Duodenal mucosa (tissue), 2 donors: ENCODE data around the gene SLC7A6.
"Not testable (repeated sequence)": the region's sequence is repeated elsewhere in the genome, so short reads cannot be mapped to it uniquely, and the experiment has no call there.

ENCODE experiments used
- H3K27ac ChIP-seq: one replicate; pipeline ENCODE4 v1.7.0; 2013; ENCODE audit warnings: low read depth, low read length
- H3K27me3 ChIP-seq, 2 donors: one replicate each; pipeline ENCODE4 v1.7.0; 2013; ENCODE audit warnings: low read length in 2 of 2, control low read depth in 1 of 2; ENCODE audit not compliant: insufficient read depth in 2 of 2, control insufficient read depth in 1 of 2
- H3K36me3 ChIP-seq, 2 donors: one replicate each; pipeline ENCODE4 v1.7.0; 2013; ENCODE audit warnings: low read length in 2 of 2, control low read depth in 1 of 2; ENCODE audit not compliant: insufficient read depth in 2 of 2, control insufficient read depth in 1 of 2
- H3K4me1 ChIP-seq, 2 donors: one replicate each; pipeline ENCODE4 v1.7.0; 2013; ENCODE audit warnings: low read length in 2 of 2, control low read depth in 1 of 2; ENCODE audit not compliant: insufficient read depth in 2 of 2, control insufficient read depth in 1 of 2
- H3K4me3 ChIP-seq, 2 donors: one replicate each; pipeline ENCODE4 v1.7.0; 2013; ENCODE audit warnings: low read length in 2 of 2, low read depth in 1 of 2
- H3K9ac ChIP-seq, 2 donors: one replicate each; pipeline ENCODE4 v1.7.0; 2013; ENCODE audit warnings: low read length in 2 of 2, low read depth in 1 of 2
- H3K9me3 ChIP-seq, 2 donors: one replicate each; pipeline ENCODE4 v1.7.0; 2013; ENCODE audit warnings: low read length in 2 of 2, control low read depth in 1 of 2; ENCODE audit not compliant: control insufficient read depth in 1 of 2

SLC7A6 gene

DNA sequence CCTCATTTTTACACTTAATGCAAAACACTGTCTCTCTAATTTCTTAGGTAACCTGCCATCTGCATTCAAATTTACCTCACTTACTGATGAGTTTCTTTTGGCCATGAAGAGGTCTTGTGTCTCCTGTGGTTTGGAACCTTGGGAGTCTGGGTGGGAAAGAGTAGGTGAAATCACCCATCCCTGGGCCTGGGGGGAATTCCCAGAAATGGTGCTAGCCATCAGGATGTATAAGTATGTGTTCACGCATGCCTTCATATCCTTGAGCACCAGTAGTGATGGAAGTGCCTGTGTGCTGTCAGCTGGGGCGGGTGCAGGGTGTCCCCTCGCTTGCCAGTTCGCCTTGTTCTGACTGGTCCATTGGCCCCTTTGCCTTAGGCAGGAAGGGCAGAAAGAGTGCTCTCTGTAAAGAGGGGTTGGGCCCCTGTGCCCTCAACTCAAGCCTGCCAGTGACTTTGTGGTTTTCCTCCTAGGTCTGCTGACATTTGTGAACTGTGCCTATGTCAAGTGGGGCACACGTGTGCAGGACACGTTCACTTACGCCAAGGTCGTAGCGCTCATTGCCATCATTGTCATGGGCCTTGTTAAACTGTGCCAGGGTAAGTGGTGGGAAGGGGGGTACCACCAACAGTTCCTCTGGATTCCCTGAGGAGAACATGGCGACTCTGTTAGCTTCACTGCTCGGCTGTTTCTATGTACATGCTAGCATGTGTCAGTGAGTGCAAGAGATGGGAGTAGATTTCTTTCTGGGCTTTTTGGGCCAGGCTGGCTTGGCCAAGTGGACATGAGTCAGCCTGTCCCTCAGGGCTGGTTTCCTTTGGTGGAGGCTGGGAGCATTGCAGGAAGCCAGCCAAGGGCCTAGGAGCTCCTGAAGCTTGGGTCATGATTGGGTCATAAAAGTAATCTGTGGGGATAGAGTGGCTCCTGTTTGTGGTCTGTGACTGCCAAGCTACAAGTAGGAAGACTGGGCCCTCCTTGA is 23.2 kb downstream of the SLC7A6 start:
- H3K27me3 ChIP-seq: no peaks in the 10 kb centered on the region
- no peak overlapping the region for H3K27ac ChIP-seq
- H3K9me3 ChIP-seq: no peaks in the 10 kb centered on the region
- peaks cover 12 to 42% of the 10 kb centered on the region in 2 donors for H3K4me1 ChIP-seq
- H3K36me3 ChIP-seq: peaks cover 19 to 39% of the 10 kb centered on the region in 2 donors
- no peak overlapping the region for H3K4me3 ChIP-seq
- no peak overlapping the region for H3K9ac ChIP-seq

DNA sequence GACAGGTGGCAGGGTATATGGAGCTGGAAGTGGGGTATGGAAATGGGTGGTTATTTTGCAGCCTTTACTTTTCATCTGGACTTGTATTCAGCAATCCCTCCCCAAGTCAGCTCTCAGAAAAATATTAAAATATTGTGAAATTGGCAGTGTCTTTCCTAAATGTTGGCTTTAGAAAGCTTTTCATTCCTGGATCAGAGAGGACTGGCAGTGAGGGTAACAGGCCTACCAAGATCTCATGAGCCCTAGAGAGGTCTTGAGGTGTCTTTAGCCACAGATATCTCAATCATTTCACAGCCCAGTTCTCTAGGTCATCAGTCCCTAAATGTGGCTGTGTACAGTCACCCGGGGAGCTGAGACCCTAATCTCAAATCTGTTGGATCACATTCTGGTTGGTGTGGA is 23.9 kb downstream of the SLC7A6 start:
- H3K27me3 ChIP-seq: no peaks in the 10 kb centered on the region
- H3K36me3 ChIP-seq: peaks cover 19 to 44% of the 10 kb centered on the region in 2 donors
- H3K4me3 ChIP-seq: no peak overlapping the region
- H3K9me3 ChIP-seq: no peaks in the 10 kb centered on the region
- no peak overlapping the region for H3K9ac ChIP-seq
- peaks cover 6 to 36% of the 10 kb centered on the region in 2 donors for H3K4me1 ChIP-seq
- no peak overlapping the region for H3K27ac ChIP-seq

DNA sequence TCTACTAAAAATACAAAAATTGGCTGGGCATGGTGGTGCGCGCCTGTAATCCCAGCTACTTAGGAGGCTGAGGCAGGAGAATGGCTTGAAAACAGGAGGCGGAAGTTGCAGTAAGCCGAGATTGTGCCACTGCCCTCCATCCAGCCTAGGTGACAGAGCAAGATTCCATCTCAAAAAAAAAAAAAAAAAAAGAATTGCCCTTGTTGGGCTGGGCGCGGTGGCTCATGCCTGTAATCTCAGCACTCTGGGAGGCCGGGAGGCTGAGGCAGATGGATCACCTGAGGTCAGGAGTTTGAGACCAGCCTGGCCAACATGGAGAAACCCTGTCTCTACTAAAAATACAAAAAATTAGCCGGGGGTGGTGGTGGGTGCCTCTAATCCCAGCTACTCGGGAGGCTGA is 24.5 kb downstream of the SLC7A6 start:
- not testable (repeated sequence) for H3K9ac ChIP-seq, H3K27me3 ChIP-seq, H3K4me3 ChIP-seq, H3K9me3 ChIP-seq, H3K27ac ChIP-seq
- H3K4me1 ChIP-seq: peaks cover 5 to 31% of the 10 kb centered on the region in 2 donors
- H3K36me3 ChIP-seq: peaks cover 19 to 49% of the 10 kb centered on the region in 2 donors

DNA sequence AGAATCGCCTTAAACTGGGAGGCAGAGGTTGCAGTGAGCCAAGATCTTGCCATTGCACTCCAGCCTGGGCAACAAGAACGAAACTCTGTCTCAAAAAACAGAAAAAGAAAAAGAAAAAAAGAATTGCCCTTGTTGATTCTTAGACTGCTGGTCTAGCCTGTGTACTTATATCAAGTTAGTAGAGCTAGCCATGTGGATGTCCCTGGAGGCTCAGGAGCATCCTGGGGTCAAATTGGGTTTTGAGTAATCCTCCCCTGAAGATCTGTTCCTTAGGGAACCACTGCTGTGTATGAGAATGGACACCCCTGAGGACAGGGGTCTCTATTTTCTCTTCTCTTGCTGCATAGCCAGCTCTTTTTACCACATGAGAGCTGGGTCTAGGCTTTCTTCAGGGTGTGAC is 24.9 kb downstream of the SLC7A6 start:
- Histone ChIP-seq H3K4me1 (peaks cover 5 to 27% of the 10 kb centered on the region in 2 donors), H3K36me3 (peaks cover 19 to 53% of the 10 kb centered on the region in 2 donors), H3K27ac (no peak overlapping the region)

DNA sequence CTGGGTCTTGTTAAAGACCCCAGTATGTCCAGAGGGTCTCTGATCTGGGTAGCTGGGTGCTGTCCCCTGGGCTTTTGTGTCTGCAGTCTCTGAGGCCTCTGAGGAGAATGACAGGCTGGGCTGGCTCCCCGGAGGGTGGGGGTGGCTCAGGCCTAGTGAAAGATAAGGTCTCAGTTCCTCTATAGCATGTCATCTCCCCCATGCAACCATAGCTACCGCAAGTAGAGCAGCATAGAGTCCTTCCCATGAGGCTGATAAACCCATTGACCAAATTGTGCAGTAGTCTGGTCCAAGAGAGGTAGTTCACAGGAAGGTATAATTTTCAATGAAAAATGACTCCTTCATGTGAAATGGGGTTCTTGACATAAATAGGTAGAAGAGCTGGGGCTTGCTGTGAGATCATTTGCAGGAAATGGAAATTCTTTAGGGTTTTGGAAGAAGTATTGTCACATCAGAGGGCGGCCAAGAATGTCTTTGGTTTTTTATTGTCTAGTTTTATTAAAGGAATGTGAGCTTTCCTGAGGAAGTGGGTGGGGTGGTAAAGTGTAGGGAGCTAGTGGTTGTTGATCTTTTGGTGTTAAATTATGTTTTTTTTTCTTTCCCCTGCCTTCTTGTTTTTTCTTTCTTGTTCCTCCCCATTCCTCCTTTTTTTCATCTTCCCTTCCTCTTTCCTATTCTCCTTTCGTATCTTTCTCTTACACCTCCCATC is 25.4 kb downstream of the SLC7A6 start:
- no peaks in the 10 kb centered on the region for H3K27me3 ChIP-seq
- peaks cover 19 to 58% of the 10 kb centered on the region in 2 donors for H3K36me3 ChIP-seq
- H3K9ac ChIP-seq: no peak overlapping the region
- peaks cover 5 to 21% of the 10 kb centered on the region in 2 donors for H3K4me1 ChIP-seq
- H3K4me3 ChIP-seq: no peak overlapping the region
- no peaks in the 10 kb centered on the region for H3K9me3 ChIP-seq
- H3K27ac ChIP-seq: no peak overlapping the region

More for the DNA sequence above, 24.9 kb downstream of the SLC7A6 start:
- Histone ChIP-seq H3K27me3 (no peaks in the 10 kb centered on the region), H3K9ac (no peak overlapping the region), H3K4me3 (no peak overlapping the region), H3K9me3 (no peaks in the 10 kb centered on the region)

DNA sequence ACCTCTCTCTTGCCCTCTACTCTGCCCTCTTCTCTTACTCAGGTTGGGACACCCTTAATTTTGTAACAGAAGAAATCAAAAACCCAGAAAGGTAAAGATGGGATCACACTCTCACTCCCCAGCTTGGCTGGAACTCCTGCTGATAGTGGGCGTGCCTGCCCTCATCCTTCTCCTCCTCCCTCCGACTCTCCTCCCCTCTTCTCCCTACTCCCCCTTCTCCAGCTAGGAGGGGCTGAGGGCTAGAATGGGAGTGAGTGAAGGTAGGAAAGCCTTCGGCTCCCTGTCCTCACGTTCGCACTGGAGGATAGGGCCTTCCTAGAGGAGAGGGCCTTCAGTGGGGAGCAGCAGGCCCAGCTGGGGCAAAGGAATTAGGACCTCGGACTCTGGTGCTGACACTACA is 26.1 kb downstream of the SLC7A6 start:
- H3K36me3 ChIP-seq: peaks cover 20 to 65% of the 10 kb centered on the region in 2 donors
- H3K4me1 ChIP-seq: peaks cover under 1 to 15% of the 10 kb centered on the region in 2 donors
- H3K9me3 ChIP-seq: no peaks in the 10 kb centered on the region
- no peak overlapping the region for H3K9ac ChIP-seq
- H3K4me3 ChIP-seq: no peak overlapping the region
- no peaks in the 10 kb centered on the region for H3K27me3 ChIP-seq
- no peak overlapping the region for H3K27ac ChIP-seq

DNA sequence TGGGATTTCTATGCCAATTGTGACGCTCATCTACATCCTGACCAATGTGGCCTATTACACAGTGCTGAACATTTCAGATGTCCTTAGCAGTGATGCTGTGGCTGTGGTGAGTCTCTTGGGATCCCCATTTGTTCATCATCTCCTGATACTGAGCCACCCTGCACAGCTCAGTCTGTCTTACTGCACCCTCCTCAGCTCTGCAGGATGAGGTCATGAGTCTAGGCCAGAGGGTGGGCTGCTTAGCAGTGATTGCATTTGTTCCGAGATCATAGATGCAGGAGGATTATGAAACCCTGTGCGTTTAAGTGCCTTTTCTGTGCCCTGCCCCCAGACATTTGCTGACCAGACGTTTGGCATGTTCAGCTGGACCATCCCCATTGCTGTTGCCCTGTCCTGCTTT is 26.9 kb downstream of the SLC7A6 start:
- Histone ChIP-seq H3K27ac (no peak overlapping the region), H3K9me3 (no peaks in the 10 kb centered on the region), H3K36me3 (peaks cover 28 to 71% of the 10 kb centered on the region in 2 donors), H3K9ac (no peak overlapping the region), H3K27me3 (no peaks in the 10 kb centered on the region), H3K4me1 (peaks cover 0 to 10% of the 10 kb centered on the region in 2 donors), H3K4me3 (no peak overlapping the region)

DNA sequence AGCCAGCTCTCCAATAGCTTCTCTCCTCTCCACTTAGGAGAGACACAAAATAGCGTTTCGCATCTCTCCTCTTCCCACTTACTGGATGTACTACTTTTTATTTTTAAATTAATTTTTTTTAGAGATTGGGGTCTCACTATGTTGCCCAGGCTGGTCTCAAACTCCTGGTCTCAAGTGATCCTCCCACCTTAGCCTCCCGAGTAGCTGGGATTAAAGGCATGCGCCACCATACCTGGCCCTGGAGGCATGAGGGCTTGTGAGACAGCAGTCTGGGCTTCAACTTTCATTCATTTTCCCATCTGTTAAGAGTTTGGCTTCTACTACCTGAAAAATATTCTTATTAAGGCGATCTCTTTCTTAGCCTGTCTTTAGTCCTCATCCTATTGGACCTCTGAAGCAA is 28.1 kb downstream of the SLC7A6 start:
- no peak overlapping the region for H3K4me3 ChIP-seq
- H3K36me3 ChIP-seq: peaks cover 38 to 72% of the 10 kb centered on the region in 2 donors
- peaks cover 0 to 3% of the 10 kb centered on the region in 2 donors for H3K4me1 ChIP-seq
- no peaks in the 10 kb centered on the region for H3K27me3 ChIP-seq
- no peaks in the 10 kb centered on the region for H3K9me3 ChIP-seq
- H3K9ac ChIP-seq: no peak overlapping the region
- no peak overlapping the region for H3K27ac ChIP-seq

DNA sequence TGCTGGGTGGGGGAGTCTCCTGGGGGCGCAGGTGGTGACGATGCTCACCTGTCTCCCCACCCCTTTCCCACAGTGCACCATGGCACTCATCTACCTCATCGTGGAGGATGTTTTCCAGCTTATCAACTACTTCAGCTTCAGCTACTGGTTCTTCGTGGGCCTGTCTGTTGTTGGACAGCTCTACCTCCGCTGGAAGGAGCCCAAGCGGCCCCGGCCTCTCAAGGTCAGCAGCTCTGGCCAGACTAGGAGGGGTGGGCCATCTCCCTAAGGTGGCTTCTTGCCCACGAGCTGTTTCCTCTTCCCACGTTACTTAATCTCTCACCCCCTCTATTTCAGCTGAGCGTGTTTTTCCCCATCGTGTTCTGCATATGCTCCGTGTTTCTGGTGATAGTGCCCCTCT is 32.0 kb downstream of the SLC7A6 start:
- H3K36me3 ChIP-seq: peaks cover 50 to 94% of the 10 kb centered on the region in 2 donors
- no peak overlapping the region for H3K4me3 ChIP-seq
- H3K27ac ChIP-seq: no peak overlapping the region
- H3K9me3 ChIP-seq: no peaks in the 10 kb centered on the region
- no peak overlapping the region for H3K9ac ChIP-seq
- H3K27me3 ChIP-seq: no peaks in the 10 kb centered on the region
- H3K4me1 ChIP-seq: peaks cover 0 to 4% of the 10 kb centered on the region in 2 donors

DNA sequence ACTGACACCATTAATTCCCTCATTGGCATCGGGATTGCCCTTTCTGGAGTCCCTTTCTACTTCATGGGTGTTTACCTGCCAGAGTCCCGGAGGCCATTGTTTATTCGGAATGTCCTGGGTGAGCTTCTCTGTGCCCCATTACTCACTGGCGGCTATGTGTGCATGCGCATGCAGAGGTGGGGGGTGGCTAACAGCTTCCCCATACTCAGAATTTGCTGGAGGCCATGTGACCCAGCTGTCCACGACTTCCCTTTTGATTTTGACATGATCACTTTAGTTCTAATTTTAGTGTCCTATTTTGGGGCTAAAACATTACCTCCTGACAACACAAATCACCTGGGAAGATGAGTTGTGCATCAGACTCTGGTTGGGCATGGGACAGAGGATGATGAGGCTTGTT is 32.4 kb downstream of the SLC7A6 start:
- no peaks in the 10 kb centered on the region for H3K9me3 ChIP-seq
- H3K36me3 ChIP-seq: peaks cover 48 to 92% of the 10 kb centered on the region in 2 donors
- no peak overlapping the region for H3K27ac ChIP-seq
- H3K27me3 ChIP-seq: no peaks in the 10 kb centered on the region
- H3K4me3 ChIP-seq: no peak overlapping the region
- no peak overlapping the region for H3K9ac ChIP-seq
- peaks cover 0 to 4% of the 10 kb centered on the region in 2 donors for H3K4me1 ChIP-seq
